ENCODE results near the gene ALDH1A1.

Gene ALDH1A1

GRCh38 chr9:72983512-72984225, 30.8 kb upstream of the ALDH1A1 start:
- no peak overlapping the region for H3K4me3 ChIP-seq (ENCODE audit: low read depth, low read length)
- H3K36me3 ChIP-seq (ENCODE audit: control insufficient read depth in 2 of 2, insufficient read depth in 1 of 2, low read length in 2 of 2) = no peaks in the 10 kb centered on the region
- TF ChIP-seq ZNF610 (tag by site-specific recombination; IDR thresholded peaks at IDR 0.05; ENCODE audit: borderline replicate concordance) (no peak), ZNF169 (tag by site-specific recombination; IDR thresholded peaks at IDR 0.05) (no peak), ZNF768 (tag by site-specific recombination; IDR thresholded peaks at IDR 0.05) (no peak)
- no peaks in the 10 kb centered on the region for H3K4me1 ChIP-seq (ENCODE audit: control insufficient read depth, insufficient read depth, low read length)
- ChIA-PET CTCF (interaction anchor here (1.3 kb wide), 1 partner anchor 127 kb away, joined by 3 read pairs; no protein-coding TSS in a partner anchor), POLR2A (no interaction called here)
- H3K9me3 ChIP-seq (ENCODE audit: control insufficient read depth, insufficient read depth, low read depth, low read length) = no peaks in the 10 kb centered on the region
- H3K27ac ChIP-seq (ENCODE audit: extremely low read depth, low read depth, low read length) = no peak overlapping the region

- H3K9me3 ChIP-seq (ENCODE audit: control insufficient read depth, insufficient read depth, low read depth, low read length) = no peaks in the 10 kb centered on the region
- no peaks in the 10 kb centered on the region for H3K36me3 ChIP-seq (ENCODE audit: control insufficient read depth in 2 of 2, insufficient read depth in 1 of 2, low read length in 2 of 2)
- TF ChIP-seq KLF7 (tag by site-specific recombination; IDR thresholded peaks at IDR 0.05; ENCODE audit: borderline replicate concordance) = no peak
- TF ChIP-seq ZNF692 (tag by site-specific recombination; IDR thresholded peaks at IDR 0.05) = no peak
- TF ChIP-seq ZNF488 (tag by site-specific recombination; IDR thresholded peaks at IDR 0.05) = no peak
- no peak for TF ChIP-seq MZF1 (tag by site-specific recombination; IDR thresholded peaks at IDR 0.05; ENCODE audit: borderline replicate concordance)
- TF ChIP-seq HOXD13 (CRISPR knock-in tag; IDR thresholded peaks at IDR 0.05; ENCODE audit: borderline replicate concordance) = no peak
- no peak for TF ChIP-seq ZNF202 (tag by site-specific recombination; IDR thresholded peaks at IDR 0.05; ENCODE audit: borderline replicate concordance)
- no peak for TF ChIP-seq ZNF26 (tag by site-specific recombination; IDR thresholded peaks at IDR 0.05)
- TF ChIP-seq SCRT1 (tag by site-specific recombination; IDR thresholded peaks at IDR 0.05; ENCODE audit: borderline replicate concordance) = no peak
- TF ChIP-seq ZNF639 (tag by site-specific recombination; IDR thresholded peaks at IDR 0.05) = no peak
- no peak for TF ChIP-seq HIC1 (tag by site-specific recombination; IDR thresholded peaks at IDR 0.05)
- TF ChIP-seq ZNF449 (tag by site-specific recombination; IDR thresholded peaks at IDR 0.05) = no peak
- TF ChIP-seq ZNF10 (tag by site-specific recombination; IDR thresholded peaks at IDR 0.05) = no peak
- no peak for TF ChIP-seq ATF2 (tag by site-specific recombination; IDR thresholded peaks at IDR 0.05; ENCODE audit: low read depth)
- no peak for TF ChIP-seq ZNF549 (tag by site-specific recombination; IDR thresholded peaks at IDR 0.05)
- no peak for TF ChIP-seq HOXA7 (CRISPR knock-in tag; IDR thresholded peaks at IDR 0.05; ENCODE audit: borderline replicate concordance)
- H3K27ac ChIP-seq (ENCODE audit: extremely low read depth, low read depth, low read length) = no peak overlapping the region
- no peak overlapping the region for H3K4me3 ChIP-seq (ENCODE audit: low read depth, low read length)
- CTCF ChIA-PET = interaction anchor here (0.6 to 1.3 kb wide), 2 partner anchors 39 to 126 kb away, joined by 3 to 4 read pairs; no protein-coding TSS in a partner anchor
- no peaks in the 10 kb centered on the region for H3K4me1 ChIP-seq (ENCODE audit: control insufficient read depth, insufficient read depth, low read length)
- POLR2A ChIA-PET = no interaction called here
Measured at GRCh38 chr9:72983056-72983455, 30.2 kb upstream of the ALDH1A1 start.

Measured in HEK293 (cell line).